Measurements from ENCODE around the gene FHIP1A. TPM values are rescaled to one million over a fixed set of nuclear protein-coding genes. Genes with fewer than 3 reads are reported as not detected.
"Not testable (repeated sequence)": the region's sequence is repeated elsewhere in the genome, so short reads cannot be mapped to it uniquely, and the experiment has no call there.

The FHIP1A gene
- total RNA-seq (2014; rRNA removed; shearing (Covaris generic)): 1.8 and 2.2 TPM in 2 replicates

- peak; percentile 95 for DNase-seq (ENCODE audit: low spot score)
Measured at GRCh38 chr4:151408630-151409469, at the start of gene FHIP1A. FHIP1A (plus strand) TSS chr4:151409176; CDS start chr4:151566260, 157,084 bp downstream.

- peak; percentile 27 for DNase-seq (ENCODE audit: low spot score)
Measured at GRCh38 chr4:151359576-151359975, 49.4 kb upstream of the FHIP1A start.

- no peak for DNase-seq (ENCODE audit: low spot score)
Measured at GRCh38 chr4:151361126-151361525, 47.9 kb upstream of the FHIP1A start.

GRCh38 chr4:151361966-151362365 is 47.0 kb upstream of the FHIP1A start:
- no peak for DNase-seq (ENCODE audit: low spot score)

DNA sequence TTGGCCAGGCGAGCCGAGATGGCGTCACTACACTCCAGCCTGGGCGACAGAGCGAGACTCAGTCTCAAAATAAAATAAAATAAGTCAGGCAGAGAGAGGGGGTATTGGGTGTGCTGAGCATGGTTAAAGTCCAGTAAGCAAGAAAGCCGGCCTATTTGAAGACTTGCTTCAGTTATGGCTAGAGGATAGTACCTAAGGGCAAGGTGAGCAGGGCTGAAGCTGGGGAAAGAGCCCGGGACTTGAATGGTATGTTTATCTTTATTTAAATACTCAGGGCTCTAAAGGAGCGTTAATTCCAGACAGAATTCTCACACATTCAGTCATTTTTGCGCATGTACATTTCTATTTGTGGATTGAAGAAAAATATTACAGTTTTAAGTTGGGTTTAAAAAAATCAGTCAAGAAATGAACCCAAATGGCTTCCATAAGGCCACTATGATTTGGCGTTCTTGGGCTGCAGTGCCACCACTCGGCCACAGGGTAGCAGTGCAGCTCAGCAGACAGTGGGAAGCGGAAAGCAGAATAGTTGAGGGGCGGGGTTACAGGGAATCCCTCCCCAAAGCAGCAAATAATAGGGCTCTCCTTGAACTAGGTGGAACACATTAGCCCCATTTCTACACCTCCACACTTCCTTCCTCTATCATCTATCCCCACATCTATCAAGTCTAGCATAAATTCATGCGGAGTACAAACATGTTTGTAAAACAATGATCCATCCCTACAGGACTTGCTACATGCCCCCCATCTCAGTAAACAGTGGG is 46.4 kb upstream of the FHIP1A start:
- DNase-seq (ENCODE audit: low spot score): peak; percentile 94

- DNase-seq (ENCODE audit: low spot score): no peak
Measured at GRCh38 chr4:151376540-151376939, 32.4 kb upstream of the FHIP1A start.

GRCh38 chr4:151389311-151389710 is 19.7 kb upstream of the FHIP1A start:
- no peak for DNase-seq (ENCODE audit: low spot score)

DNA sequence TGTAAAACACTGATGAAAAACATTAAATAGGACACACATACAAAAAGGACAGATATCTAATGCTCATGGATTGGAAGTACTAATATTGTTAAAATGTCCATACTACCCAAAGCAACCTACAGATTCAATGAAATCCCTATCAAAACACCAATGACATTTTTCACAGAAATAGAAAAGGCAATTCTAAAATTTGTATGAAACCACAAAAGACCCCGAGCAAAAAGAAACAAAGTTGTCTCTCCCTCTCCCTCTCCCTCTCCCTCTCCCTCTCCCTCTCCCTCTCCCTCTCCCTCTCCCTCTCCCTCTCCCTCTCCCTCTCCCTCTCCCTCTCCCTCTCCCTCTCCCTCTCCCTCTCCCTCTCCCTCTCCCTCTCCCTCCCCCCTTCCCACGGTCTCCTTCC is 19.2 kb upstream of the FHIP1A start:
- not testable (repeated sequence) for DNase-seq (ENCODE audit: low spot score)

- no peak for DNase-seq (ENCODE audit: low spot score)
Measured at GRCh38 chr4:151395873-151396272, 13.1 kb upstream of the FHIP1A start.

DNA sequence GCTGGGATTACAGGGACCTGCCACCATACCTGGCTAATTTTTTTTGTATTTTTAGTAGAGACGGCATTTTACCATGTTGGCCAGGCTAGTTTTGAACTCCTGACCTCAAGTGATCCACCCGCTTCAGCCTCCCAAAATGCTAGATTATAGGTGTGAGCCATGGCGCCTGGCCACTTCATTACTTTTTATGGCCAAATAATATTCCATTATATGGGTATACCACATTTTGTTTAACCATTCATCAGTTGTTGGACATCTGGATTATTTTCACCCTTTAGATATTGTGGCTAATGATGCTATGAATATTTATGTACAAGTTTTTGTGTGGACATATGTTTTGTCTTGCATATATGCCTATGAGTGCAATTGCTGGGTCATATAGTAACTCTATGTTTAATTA is 8.6 kb upstream of the FHIP1A start:
- no peak for DNase-seq (ENCODE audit: low spot score)

GRCh38 chr4:151401739-151402138 is 7.2 kb upstream of the FHIP1A start:
- DNase-seq (ENCODE audit: low spot score): no peak

DNA sequence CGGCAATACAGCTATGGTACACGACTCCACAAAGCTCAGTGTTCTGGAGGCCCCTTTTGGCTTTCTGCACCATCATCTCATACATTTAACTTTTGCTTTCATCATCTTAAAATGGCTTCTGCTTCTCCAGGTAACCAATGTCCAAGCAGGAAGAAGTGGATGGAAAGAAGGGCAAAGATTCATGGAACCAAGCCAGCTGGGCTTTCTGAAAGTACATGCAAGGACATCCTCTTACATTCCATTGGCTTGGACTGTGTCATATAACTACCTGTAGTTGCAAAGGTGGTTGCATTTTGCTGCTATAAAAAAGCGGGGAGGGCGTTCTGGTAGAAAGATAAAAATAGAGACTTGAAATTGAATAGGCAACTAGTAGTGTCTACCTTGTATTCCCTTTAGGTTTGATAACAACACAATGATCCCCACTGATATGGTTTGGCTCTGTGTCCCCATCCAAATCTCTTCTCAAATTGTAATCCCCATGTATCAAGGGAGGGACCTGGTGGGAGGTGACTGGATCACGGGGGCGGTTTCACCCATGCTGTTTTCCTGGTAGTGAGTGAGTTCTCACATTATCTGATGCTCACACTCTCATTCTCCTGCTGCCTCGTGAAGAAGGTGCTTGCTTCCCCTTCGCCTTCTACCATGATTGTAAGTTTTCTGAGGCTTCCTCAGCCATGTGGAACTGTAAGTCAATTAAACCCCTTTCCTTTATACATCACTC is 6.7 kb upstream of the FHIP1A start:
- DNase-seq (ENCODE audit: low spot score): peak; percentile 21

DNA sequence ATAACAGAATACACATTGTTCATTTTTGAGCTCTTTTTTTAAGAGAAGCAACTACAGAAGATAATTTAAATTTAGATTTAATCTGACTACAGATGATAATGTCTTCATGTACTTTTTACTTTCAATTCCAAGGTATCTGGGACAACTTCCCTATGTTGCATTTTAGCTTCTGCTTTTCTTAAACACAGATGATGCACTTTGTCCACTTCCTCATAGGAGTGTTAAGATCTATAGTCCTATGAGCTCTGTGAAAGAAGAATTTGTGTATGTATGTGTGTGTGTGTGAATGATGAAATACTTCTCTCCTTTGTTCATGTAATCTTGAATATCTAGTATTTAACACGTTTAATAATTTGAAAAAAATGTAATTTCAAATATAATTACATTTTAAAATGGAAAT is 5.3 kb upstream of the FHIP1A start:
- DNase-seq (ENCODE audit: low spot score): no peak

- DNase-seq (ENCODE audit: low spot score): not testable (repeated sequence)
Measured at GRCh38 chr4:151404802-151405201, 4.2 kb upstream of the FHIP1A start.

DNA sequence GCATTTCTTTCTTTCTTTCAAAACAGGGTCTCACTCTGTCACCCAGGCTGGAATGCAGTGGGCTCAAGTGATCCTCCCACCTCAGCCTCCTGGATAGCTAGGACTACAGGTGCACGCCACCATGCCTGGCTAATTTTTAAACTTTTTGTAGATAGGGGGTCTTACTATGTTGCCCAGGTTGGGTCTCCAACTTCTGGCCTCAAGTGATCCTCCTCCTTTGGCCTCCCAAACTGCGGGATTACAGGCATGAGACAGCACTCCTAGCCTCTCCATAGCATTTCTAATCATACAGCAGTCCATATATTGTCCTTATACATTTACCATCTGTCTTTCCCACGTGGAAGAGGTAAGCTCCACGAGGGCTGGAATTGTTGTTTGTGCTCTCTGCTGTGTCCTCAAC is 2.0 kb upstream of the FHIP1A start:
- DNase-seq (ENCODE audit: low spot score): no peak

DNA sequence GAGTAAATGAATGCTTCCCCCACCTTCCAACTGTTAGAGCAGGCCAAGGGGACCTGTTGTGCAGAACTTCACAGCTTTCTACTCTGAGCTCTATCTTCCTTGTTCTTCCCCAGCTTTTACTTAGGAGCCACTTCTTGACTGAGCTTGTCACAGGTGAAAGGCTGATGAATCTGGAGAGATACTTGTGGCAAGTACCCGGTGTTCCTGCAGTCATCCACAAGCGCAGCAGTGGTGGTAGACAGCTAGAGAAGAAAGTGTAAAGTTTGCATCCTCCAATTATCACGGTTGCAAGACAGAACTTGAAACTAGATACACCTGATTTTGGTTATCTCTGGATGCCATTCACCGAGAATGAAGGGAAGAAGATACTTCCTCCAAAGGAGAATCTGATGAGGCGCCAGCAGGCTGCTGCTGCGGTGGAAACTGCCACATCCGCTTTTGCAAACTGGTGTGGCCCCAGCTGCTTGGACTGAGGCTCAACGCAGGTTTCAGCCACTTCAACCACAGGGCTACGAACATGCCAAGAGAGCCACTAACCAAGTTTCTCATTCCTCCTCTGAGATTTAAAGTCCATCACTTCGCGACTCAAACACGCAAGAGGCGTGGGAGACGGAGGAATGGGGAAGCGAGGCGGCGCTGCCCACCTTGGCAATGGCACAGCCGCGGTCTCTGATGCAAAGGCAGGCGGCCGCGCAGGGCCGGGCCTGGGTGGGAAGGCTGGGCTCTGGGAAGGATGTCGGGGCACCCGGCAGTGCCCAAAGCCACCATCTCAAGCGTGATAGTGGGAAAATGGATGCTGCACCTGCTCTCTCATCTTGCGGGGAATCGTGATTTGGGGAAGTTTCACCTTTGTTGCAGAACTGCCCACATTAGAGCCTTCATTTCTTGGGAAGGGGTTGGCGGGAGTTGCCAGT is 1.3 kb upstream of the FHIP1A start:
- DNase-seq (ENCODE audit: low spot score): peak; percentile 44

DNA sequence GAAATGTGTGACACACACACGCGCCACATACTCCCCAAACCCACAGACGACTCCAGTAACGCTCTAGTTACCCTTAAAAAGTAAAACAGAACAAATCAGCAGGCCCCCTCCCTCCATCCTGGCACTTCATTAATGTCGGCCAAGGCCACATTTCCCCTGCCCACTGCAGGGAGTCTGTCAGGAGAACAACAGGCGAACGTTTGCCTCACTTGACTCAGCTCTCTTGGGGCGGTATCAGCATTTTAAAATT is 671 bp upstream of the FHIP1A start:
- DNase-seq (ENCODE audit: low spot score): no peak

- peak; percentile 70 for DNase-seq (ENCODE audit: low spot score)
Measured at GRCh38 chr4:151409470-151410313, 716 bp downstream of the FHIP1A start.

GRCh38 chr4:151415978-151416377 is 7.0 kb downstream of the FHIP1A start:
- no peak for DNase-seq (ENCODE audit: low spot score)

GRCh38 chr4:151417164-151417571 is 8.2 kb downstream of the FHIP1A start:
- DNase-seq (ENCODE audit: low spot score): no peak

Measured in HT-29 (cell line).